Osteocyte (in vitro differentiated cells): ENCODE results near the gene USP6. TPM values are rescaled to one million over a fixed set of nuclear protein-coding genes. Genes with fewer than 3 reads are reported as not detected.

Experiments
- DNase-seq: peaks from one replicate; pipeline ENCODE4 v3.0.0; 2021; ENCODE audit warnings: mixed read lengths; ENCODE audit not compliant: unreplicated experiment; ENCODE audit errors: extremely low spot score
- H3K27ac Mint-ChIP-seq: one replicate; pipeline ENCODE4 v1.8.0; 2021; ENCODE audit warnings: mild to moderate bottlenecking, mixed read lengths; ENCODE audit not compliant: unreplicated experiment
- H3K27me3 Mint-ChIP-seq: one replicate; pipeline ENCODE4 v1.8.0; 2021; ENCODE audit warnings: mixed read lengths; ENCODE audit not compliant: unreplicated experiment
- H3K36me3 Mint-ChIP-seq: one replicate; pipeline ENCODE4 v1.8.0; 2021; ENCODE audit warnings: mixed read lengths; ENCODE audit not compliant: unreplicated experiment
- H3K4me1 Mint-ChIP-seq: one replicate; pipeline ENCODE4 v1.8.0; 2021; ENCODE audit warnings: mixed read lengths; ENCODE audit not compliant: unreplicated experiment
- H3K4me3 Mint-ChIP-seq: one replicate; pipeline ENCODE4 v1.8.0; 2021; ENCODE audit warnings: mild to moderate bottlenecking, moderate library complexity, mixed read lengths; ENCODE audit not compliant: unreplicated experiment
- H3K9me3 Mint-ChIP-seq: one replicate; pipeline ENCODE4 v1.8.0; 2021; ENCODE audit warnings: mixed read lengths; ENCODE audit not compliant: unreplicated experiment
- CTCF ChIP-seq: fragments of 200-600 bp; sonication (generic); IDR thresholded peaks from 2 replicates; pipeline ENCODE4 v1.5.0; 2021; ENCODE audit warnings: antibody characterized with exemption, mild to moderate bottlenecking, moderate library complexity
- total RNA-seq: library from RNA; stranded (reverse); gene quantifications from 2 replicates; pipeline ENCODE4 v1.2.1, GENCODE V29; 2021

Gene USP6
- total RNA-seq, 1 donor from 2014 or later = 0.13 TPM

DNA sequence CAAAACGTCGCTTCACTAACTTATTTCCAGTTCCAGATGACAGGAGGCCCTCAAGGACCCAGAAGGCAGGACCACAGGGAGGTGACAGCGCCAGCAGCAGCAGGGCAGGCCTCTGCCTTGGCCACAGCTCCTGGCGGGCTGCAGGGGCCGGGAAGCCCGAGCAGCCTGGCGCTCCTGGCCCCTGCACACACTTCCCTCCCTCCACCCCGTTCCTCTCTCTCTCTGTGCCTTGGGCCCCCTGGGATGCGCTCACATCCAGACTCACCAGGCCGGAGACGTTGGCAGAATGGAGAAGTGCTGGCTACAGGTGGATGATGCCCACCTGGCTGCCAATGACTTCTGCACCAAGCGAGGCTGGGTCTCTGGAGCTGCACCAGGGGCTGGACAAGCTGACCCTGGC, 63.2 kb downstream of the USP6 start:
- no peak for DNase-seq
- Mint-ChIP-seq H3K4me1 (no peaks in the 10 kb centered on the region), H3K27ac (no peak overlapping the region), H3K4me3 (no peak overlapping the region), H3K27me3 (no peaks in the 10 kb centered on the region), H3K36me3 (peaks cover 67% of the 10 kb centered on the region), H3K9me3 (peaks cover 29% of the 10 kb centered on the region)
- TF ChIP-seq CTCF = no peak

DNA sequence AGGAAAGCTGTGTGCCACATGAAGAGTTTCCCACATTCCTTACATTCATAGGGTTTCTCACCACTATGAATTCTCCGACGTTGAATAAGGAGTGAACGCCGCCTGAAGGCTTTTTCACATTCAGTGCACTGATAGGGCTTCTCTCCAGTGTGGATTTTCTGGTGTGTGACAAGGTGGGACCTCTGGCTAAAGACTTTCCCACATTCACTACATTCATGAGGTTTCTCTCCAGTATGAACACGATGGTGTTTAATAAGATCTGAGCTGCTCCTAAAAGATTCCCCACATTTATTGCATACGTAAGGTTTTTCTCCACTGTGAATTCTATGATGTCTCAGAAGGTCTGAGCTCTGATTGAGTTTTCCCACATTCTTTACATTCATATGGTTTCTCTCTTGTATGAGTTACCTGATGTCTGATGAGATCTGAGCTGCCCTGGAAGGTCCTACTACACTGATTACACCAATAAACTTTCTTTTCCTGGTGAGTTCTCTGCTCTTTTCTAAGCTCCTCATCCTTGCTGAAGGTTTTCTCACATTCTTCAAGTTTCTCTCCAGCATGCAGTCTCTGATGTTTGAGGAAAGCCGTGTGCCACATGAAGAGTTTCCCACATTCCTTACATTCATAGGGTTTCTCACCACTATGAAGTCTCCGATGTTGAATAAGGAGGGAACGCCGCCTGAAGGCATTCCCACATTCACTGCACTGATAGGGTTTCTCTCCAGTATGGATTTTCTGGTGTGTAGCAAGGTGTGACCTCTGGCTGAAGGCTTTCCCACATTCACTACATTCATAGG, 65.9 kb downstream of the USP6 start:
- peaks cover 37% of the 10 kb centered on the region for H3K9me3 Mint-ChIP-seq
- no peak overlapping the region for H3K27ac Mint-ChIP-seq
- no peaks in the 10 kb centered on the region for H3K4me1 Mint-ChIP-seq
- no peaks in the 10 kb centered on the region for H3K27me3 Mint-ChIP-seq
- DNase-seq = no peak
- no peak overlapping the region for H3K4me3 Mint-ChIP-seq
- H3K36me3 Mint-ChIP-seq = peaks cover 67% of the 10 kb centered on the region
- TF ChIP-seq CTCF = no peak

DNA sequence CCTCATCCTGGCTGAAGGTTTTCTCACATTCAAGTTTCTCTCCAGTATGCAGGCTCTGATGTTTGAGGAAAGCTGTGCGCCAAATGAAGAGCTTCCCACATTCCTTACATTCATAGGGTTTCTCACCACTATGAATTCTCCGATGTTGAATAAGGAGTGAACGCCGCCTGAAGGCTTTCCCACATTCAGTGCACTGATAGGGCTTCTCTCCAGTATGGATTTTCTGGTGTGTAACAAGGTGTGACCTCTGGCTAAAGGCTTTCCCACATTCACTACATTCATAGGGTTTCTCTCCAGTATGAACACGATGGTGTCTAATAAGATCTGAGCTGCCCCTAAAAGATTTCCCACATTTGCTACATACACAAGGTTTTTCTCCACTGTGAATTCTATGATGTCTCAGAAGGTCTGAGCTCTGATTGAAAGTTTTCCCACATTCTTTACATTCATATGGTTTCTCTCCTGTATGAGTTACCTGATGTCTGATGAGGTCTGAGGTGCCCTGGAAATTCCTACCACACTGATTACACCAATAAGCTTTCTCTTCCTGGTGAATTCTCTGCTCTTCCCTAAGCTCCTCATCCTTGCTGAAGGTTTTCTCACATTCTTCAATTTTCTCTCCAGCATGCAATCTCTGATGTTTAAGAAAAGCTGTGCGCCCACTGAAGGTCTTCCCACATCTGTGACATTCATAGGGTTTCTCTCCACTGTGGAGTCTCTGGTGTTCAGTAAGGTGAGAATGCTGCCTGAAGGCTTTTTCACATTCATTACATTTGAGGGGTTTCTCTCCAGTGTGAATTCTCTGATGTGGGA, 67.0 kb downstream of the USP6 start:
- Mint-ChIP-seq H3K4me3 (no peak overlapping the region), H3K27ac (no peak overlapping the region), H3K27me3 (no peaks in the 10 kb centered on the region), H3K4me1 (no peaks in the 10 kb centered on the region), H3K36me3 (peaks cover 68% of the 10 kb centered on the region), H3K9me3 (peaks cover 44% of the 10 kb centered on the region)
- DNase-seq = no peak
- no peak for TF ChIP-seq CTCF

GRCh38 chr17:5183410-5183793, 67.6 kb downstream of the USP6 start:
- Mint-ChIP-seq H3K27ac (no peak overlapping the region), H3K4me1 (no peaks in the 10 kb centered on the region), H3K27me3 (no peaks in the 10 kb centered on the region), H3K4me3 (no peak overlapping the region), H3K9me3 (peaks cover 50% of the 10 kb centered on the region), H3K36me3 (peaks cover 71% of the 10 kb centered on the region)
- DNase-seq = no peak
- TF ChIP-seq CTCF = no peak

DNA sequence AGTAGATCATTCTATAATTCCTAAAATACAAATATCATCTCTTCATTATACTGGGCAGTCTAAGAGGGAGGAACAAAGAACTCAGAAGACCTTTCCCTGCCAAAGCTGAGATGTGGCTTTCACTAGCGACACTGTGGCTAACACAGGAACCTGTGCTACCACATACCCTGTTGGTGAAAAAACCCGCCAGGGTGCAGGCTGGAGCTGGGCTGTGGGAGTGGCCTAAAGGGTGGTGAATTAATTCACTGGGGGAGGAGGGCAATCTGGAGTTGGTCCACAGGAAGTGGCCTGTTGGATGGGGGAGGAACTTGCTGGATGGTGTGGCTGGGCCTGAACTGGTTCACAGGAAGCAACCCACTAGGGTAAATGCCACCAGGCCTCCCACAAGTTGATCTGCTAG, 68.5 kb downstream of the USP6 start:
- no peaks in the 10 kb centered on the region for H3K27me3 Mint-ChIP-seq
- peaks cover 67% of the 10 kb centered on the region for H3K36me3 Mint-ChIP-seq
- no peak overlapping the region for H3K4me3 Mint-ChIP-seq
- H3K9me3 Mint-ChIP-seq = peaks cover 51% of the 10 kb centered on the region
- no peak for TF ChIP-seq CTCF
- H3K27ac Mint-ChIP-seq = no peak overlapping the region
- DNase-seq = no peak
- H3K4me1 Mint-ChIP-seq = no peaks in the 10 kb centered on the region
